ENCODE data around the gene MAPRE3.

Gene MAPRE3

DNA sequence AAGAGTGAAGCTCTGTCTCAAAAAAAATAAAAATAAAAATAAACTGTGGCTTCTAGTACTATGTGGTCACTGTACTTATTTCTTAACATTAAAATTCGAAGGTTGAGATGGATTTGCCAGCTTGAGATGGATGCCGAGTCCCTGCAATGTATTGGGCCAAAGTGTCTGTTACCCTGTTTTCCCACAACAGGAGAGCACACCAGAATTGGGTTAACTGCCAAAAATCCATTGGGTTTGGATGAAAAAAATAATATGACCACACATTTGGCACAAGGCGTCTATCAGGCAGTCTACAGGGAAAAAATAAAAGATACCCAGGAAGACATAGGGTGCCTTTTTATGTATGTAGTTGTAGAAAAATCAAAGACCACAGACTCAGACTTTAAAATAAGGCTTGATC is 19.2 kb upstream of the MAPRE3 start:
- DNase-seq: no peak

DNA sequence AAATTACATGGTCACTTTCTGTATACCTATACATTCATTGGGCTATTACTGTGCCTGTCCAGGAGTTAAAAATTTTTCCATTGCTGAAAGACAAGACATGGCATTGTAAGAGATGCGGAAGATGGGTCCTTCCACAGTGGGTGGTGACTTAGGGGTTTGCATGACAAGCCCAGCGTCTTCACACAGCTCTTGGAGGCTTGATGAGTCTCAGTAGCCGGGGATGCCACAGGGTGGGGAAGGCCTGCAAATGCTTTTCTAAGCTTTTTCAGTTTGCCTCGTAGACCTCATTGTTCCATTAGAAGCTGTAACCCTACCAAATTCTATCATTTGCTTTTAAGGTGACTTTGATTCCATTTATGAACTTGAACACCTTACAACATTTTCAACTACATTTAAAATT is 18.1 kb upstream of the MAPRE3 start:
- no peak for DNase-seq

- no peak for DNase-seq
These were observed 16.3 kb upstream of the MAPRE3 start for GRCh38 chr2:26954135-26954534.

GRCh38 chr2:26957041-26957440 is 13.4 kb upstream of the MAPRE3 start:
- no peak for DNase-seq

GRCh38 chr2:26957534-26957933 is 12.9 kb upstream of the MAPRE3 start:
- DNase-seq: no peak

GRCh38 chr2:26959331-26959730 is 11.1 kb upstream of the MAPRE3 start:
- DNase-seq: no peak

DNA sequence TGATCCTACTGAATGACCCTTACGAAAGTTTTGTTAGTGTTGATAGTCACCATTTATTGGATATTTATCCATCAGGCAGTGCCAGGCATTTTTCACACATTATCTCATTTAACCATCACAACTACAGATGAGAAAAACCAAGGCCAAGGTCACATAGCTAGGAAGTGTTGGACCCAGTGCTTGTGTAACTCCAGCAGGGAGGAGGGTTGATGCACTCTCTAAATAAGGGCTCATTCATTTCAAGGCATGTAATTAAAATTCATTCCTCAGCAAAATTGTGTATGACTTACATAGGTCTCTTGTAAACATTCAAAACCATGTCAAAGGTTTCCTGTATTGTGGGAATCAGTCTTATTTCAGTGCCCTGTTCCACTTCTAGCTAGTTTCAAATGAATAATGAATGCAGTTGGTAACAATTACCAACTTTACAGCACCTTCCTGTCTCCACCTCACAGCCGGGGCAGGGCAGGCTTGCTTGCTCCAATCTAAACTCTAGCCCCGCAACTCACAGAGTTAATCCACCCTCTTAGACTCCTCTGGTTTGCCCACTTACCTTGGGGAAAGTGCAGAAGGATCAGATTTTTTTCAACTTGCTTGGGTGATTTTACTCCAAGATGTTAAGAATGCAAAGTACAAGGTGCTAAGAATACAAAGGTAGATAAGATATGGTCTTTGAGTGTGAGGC is 5.8 kb upstream of the MAPRE3 start:
- DNase-seq: no peak

- no peak for DNase-seq
These were observed 2.4 kb upstream of the MAPRE3 start for GRCh38 chr2:26968001-26968400.

- no peak for DNase-seq
These were observed 1.2 kb upstream of the MAPRE3 start for GRCh38 chr2:26969077-26969844.

GRCh38 chr2:26970928-26971627 is 641 bp downstream of the MAPRE3 start:
- DNase-seq: no peak

GRCh38 chr2:26971911-26972786 is 1.7 kb downstream of the MAPRE3 start:
- no peak for DNase-seq

DNA sequence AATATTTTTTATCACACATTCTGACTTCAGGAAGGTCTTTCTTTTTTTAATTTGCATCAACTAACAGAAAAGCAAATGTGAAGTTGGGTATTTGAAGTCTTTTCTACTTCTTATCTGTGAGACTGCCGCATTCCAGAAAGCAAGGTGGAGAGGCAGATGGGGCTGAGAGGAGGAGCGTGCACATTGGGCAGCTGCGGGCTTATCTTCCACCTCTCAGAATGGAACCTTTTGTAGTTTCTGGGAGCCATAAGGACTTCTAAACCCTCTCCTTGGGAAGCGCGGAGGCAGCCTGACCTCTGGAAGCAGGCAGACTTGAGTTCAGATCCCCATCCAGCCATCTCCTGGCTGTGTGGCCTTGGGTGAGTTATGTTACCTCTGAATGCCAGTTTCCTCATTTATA is 3.9 kb downstream of the MAPRE3 start:
- no peak for DNase-seq

- no peak for DNase-seq
These were observed 4.7 kb downstream of the MAPRE3 start for GRCh38 chr2:26975102-26975501.

DNA sequence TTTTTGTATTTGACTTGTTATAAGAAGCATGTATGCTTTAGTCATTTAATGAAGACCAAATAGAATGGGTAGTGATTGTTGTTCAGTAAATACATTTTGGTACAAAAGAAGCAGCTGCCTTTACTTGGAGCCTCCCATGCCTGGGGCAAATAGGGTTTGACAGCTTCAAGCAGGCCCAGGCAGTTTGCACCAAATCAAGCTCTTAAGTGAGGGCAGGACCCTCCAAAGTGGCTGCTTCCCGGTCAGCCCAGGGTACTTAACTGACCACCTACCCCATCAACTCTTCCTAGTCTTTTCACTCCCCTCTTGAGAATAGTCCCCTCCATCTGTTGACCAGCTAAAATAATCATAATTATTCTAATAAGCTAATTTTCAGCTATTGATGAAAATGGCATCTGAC is 5.2 kb downstream of the MAPRE3 start:
- no peak for DNase-seq

- DNase-seq: no peak
These were observed 5.8 kb downstream of the MAPRE3 start for GRCh38 chr2:26976237-26976636.

DNA sequence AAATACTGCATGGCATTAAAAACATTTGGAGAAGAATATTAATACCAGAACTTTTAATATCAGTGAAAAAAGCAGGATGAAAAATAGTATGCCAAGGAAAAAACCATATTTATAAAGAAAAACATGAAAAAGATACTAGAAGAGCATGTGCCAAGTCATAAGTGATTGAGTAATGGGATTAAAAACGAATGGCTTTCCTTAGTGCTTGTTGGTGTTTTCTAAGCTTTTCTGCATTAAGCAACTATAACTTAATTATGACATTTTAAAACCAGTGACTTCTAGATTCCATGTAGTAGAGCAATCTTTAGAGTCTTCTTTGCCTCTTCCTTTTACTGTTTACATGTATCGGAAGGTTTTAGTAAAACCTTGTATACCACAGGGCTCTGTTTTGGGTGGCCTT is 6.6 kb downstream of the MAPRE3 start:
- no peak for DNase-seq

GRCh38 chr2:26978061-26978596 is 7.7 kb downstream of the MAPRE3 start:
- no peak for DNase-seq

GRCh38 chr2:26979741-26980140 is 9.3 kb downstream of the MAPRE3 start:
- DNase-seq: no peak

GRCh38 chr2:26980971-26981370 is 10.5 kb downstream of the MAPRE3 start:
- no peak for DNase-seq

- no peak for DNase-seq
These were observed 11.8 kb downstream of the MAPRE3 start for GRCh38 chr2:26982102-26982742.

- no peak for DNase-seq
These were observed 13.3 kb downstream of the MAPRE3 start for GRCh38 chr2:26983746-26984145.

DNA sequence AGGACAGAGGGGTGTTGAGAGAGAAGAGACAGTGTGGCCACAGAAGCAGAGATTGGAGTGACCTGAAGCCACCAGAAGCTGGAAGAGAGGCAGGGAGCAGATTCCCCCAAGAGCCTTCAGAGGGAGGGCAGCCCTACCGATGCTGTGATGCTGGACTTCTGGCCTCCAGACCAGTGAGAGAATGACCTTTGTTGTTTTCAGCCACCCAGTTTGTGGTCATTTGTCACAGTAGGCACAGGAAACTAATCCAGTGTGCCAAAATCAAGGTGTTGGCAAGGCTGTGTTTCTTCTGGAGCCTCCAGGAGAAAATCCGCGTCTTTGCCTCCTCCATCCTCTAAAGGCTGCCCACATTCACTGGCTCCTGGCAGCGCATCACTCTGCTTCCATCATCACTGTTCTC is 15.4 kb downstream of the MAPRE3 start:
- no peak for DNase-seq
